Measurements from ENCODE around the gene DNAH7.

Gene DNAH7

GRCh38 chr2:195711478-195711877 lies 357.2 kb downstream of the DNAH7 start:
- CTCF ChIA-PET: no interaction called here
- TF ChIP-seq, protein P1, sequence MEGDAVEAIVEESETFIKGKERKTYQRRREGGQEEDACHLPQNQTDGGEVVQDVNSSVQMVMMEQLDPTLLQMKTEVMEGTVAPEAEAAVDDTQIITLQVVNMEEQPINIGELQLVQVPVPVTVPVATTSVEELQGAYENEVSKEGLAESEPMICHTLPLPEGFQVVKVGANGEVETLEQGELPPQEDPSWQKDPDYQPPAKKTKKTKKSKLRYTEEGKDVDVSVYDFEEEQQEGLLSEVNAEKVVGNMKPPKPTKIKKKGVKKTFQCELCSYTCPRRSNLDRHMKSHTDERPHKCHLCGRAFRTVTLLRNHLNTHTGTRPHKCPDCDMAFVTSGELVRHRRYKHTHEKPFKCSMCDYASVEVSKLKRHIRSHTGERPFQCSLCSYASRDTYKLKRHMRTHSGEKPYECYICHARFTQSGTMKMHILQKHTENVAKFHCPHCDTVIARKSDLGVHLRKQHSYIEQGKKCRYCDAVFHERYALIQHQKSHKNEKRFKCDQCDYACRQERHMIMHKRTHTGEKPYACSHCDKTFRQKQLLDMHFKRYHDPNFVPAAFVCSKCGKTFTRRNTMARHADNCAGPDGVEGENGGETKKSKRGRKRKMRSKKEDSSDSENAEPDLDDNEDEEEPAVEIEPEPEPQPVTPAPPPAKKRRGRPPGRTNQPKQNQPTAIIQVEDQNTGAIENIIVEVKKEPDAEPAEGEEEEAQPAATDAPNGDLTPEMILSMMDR (conservative IDR thresholded peaks at IDR 0.05; ENCODE audit: low read depth): no peak
- no peak for DNase-seq (ENCODE audit: low spot score)
- POLR2A ChIA-PET (ENCODE audit: low non-redundant PET): no interaction called here
- H3K27ac ChIP-seq: no peak overlapping the region

GRCh38 chr2:195709901-195710806 lies 358.5 kb downstream of the DNAH7 start:
- H3K27ac ChIP-seq: no peak overlapping the region
- TF ChIP-seq, protein P1 (conservative IDR thresholded peaks at IDR 0.05; ENCODE audit: low read depth): no peak
- ChIA-PET CTCF (no interaction called here), POLR2A (ENCODE audit: low non-redundant PET) (no interaction called here)
- DNase-seq (ENCODE audit: low spot score): no peak

GRCh38 chr2:195706161-195706900 lies 362.3 kb downstream of the DNAH7 start:
- DNase-seq (ENCODE audit: low spot score): no peak
- CTCF ChIA-PET: interaction anchor here (0.7 kb wide), 1 partner anchor 232 kb away, joined by 5 read pairs; no protein-coding TSS in a partner anchor

GRCh38 chr2:195700480-195700879 lies 368.2 kb downstream of the DNAH7 start:
- no peak for DNase-seq (ENCODE audit: low spot score)
- ChIA-PET POLR2A (ENCODE audit: low non-redundant PET) (no interaction called here), CTCF (no interaction called here)
- H3K27ac ChIP-seq: no peak overlapping the region
- TF ChIP-seq, protein P1 (conservative IDR thresholded peaks at IDR 0.05; ENCODE audit: low read depth): no peak

More at GRCh38 chr2:195706161-195706900, 362.3 kb downstream of the DNAH7 start:
- H3K27ac ChIP-seq: no peak overlapping the region
- TF ChIP-seq, protein P1 (conservative IDR thresholded peaks at IDR 0.05; ENCODE audit: low read depth): no peak
- POLR2A ChIA-PET (ENCODE audit: low non-redundant PET): no interaction called here

- no peak overlapping the region for H3K27ac ChIP-seq
- TF ChIP-seq, protein P1 (conservative IDR thresholded peaks at IDR 0.05; ENCODE audit: low read depth): no peak
- ChIA-PET CTCF (interaction anchor here (0.6 kb wide), 1 partner anchor 748 kb away, joined by 5 read pairs; no protein-coding TSS in a partner anchor), POLR2A (ENCODE audit: low non-redundant PET) (no interaction called here)
- DNase-seq (ENCODE audit: low spot score): no peak
Observed at GRCh38 chr2:195697681-195698220, 370.9 kb downstream of the DNAH7 start.

GRCh38 chr2:195696012-195696411 lies 372.6 kb downstream of the DNAH7 start:
- H3K27ac ChIP-seq: no peak overlapping the region
- DNase-seq (ENCODE audit: low spot score): no peak
- TF ChIP-seq, protein P1 (conservative IDR thresholded peaks at IDR 0.05; ENCODE audit: low read depth): no peak
- POLR2A ChIA-PET (ENCODE audit: low non-redundant PET): no interaction called here
- CTCF ChIA-PET: no interaction called here
